Heart left ventricle (tissue), 16 donors: Measurements from ENCODE around the gene EIF4E2. TPM values are rescaled to one million over a fixed set of nuclear protein-coding genes. Genes with fewer than 3 reads are reported as not detected.
A peak's percentile ranks its signal among the peaks of the same experiment; 100 is the strongest.

Source experiments
- ATAC-seq, 4 donors: fragments of 200-7000 bp; cut with Tn5 transposase; one replicate each; pipeline ENCODE4 v1.9.1; 2020 to 2022; ENCODE audit warnings: moderate library complexity in 4 of 4, mild to moderate bottlenecking in 3 of 4, moderate number of reproducible peaks in 1 of 4
- DNase-seq, 5 donors: peaks; one replicate each; pipeline ENCODE4 v3.0.0-alpha.2; 2020
- H3K27ac ChIP-seq, 12 donors: fragments of 200-600 bp; sonication (generic) in 4 of 12; one replicate each; pipeline versions ENCODE4 v1.5.0 to v1.8.0; 2016 to 2022; ENCODE audit warnings: mild to moderate bottlenecking in 2 of 12
- H3K27me3 ChIP-seq, 9 donors: fragments of 200-600 bp; sonication (generic) in 2 of 9; one replicate each; pipeline versions ENCODE4 v1.5.1 to v1.8.0; 2016 to 2022; ENCODE audit warnings: mild to moderate bottlenecking in 3 of 9
- H3K36me3 ChIP-seq, 9 donors: fragments of 200-600 bp; sonication (generic) in 2 of 9; one replicate each; pipeline versions ENCODE4 v1.5.0 to v1.8.0; 2018 to 2022; ENCODE audit warnings: mild to moderate bottlenecking in 2 of 9
- H3K4me1 ChIP-seq, 12 donors: fragments of 200-600 bp; sonication (generic) in 4 of 12; one replicate each; pipeline versions ENCODE4 v1.5.0 to v1.8.0; 2016 to 2022; ENCODE audit warnings: mild to moderate bottlenecking in 3 of 12
- H3K4me3 ChIP-seq, 12 donors: fragments of 200-600 bp; sonication (generic) in 4 of 12; one replicate each; pipeline versions ENCODE4 v1.5.0 to v1.8.0; 2017 to 2022; ENCODE audit warnings: mild to moderate bottlenecking in 9 of 12, moderate library complexity in 4 of 12
- H3K9me3 ChIP-seq, 12 donors: fragments of 200-600 bp; sonication (generic) in 4 of 12; one replicate each; pipeline versions ENCODE4 v1.5.0 to v1.8.0; 2016 to 2022; ENCODE audit warnings: mild to moderate bottlenecking in 1 of 12
- CTCF ChIP-seq, 12 donors: fragments of 200-600 bp; sonication (generic) in 4 of 12; IDR thresholded peaks; one replicate each; pipeline versions ENCODE4 v1.5.0 to v1.8.0; 2018 to 2022; ENCODE audit warnings: antibody characterized with exemption in 12 of 12, mild to moderate bottlenecking in 5 of 12
- POLR2A ChIP-seq, 2 donors: fragments of 450-650 bp; IDR thresholded peaks; one replicate each; pipeline ENCODE4 v1.6.1; 2017; ENCODE audit warnings: antibody characterized with exemption in 2 of 2, mild to moderate bottlenecking in 2 of 2, moderate library complexity in 2 of 2
- WGBS, 4 donors: extraction: QIAGEN DNeasy Blood & Tissue Kit in 2 of 4; methylation state at CpG; one replicate each; pipeline versions ENCODE4 v1.1.5 to v1.1.7; 2013 to 2018; 5-methylcytosine and 5-hydroxymethylcytosine counted together
- intact Hi-C, 10 donors: fragments of 100-400 bp; cut with DNase I; formaldehyde crosslinking; loops; one replicate each; pipeline versions ENCODE4 v1.11.1 to v1.14.2; 2022
- polyA plus RNA-seq, 2 donors: library from polyadenylated mRNA; stranded (reverse); fragments of 200-250 nt; gene quantifications; one replicate each; pipeline ENCODE4 v1.2.3, GENCODE V29; 2013
- total RNA-seq, 9 donors: library from RNA; depleted of rRNA in 2 of 9; stranded (reverse); fragments of >200 nt in 2 of 9; fragmentation: NEBNext Ultra II Directional in 3 of 9; extraction: Animal tissue kit (Norgen Biotek cat#: 25700) in 3 of 9; gene quantifications; one replicate each; pipeline versions ENCODE4 v1.1.0 to v1.2.4, GENCODE V29; 2016 to 2023
- donor health status: ischemic (EF 13 %, LVEDD 7.1; RV severe dilation, severe dysfunction).
- donor health status: healthy with polysubstance abuse.
- donor health status: DM: no; HTN: yes; CAD: no.
- donor health status: DM: no; HTN: no; CAD: no.
- donor health status: ischemic (EF 25% LVEDD 6.9; RV normal size, moderate dysfunction).
- donor health status: ischemic (EF 25% LVEDD 5.7; RV mildly dilated, moderate dysfunction).
- donor health status: healthy.
- donor health status: DM: yes; HTN: yes; CAD: no.
- donor health status: ischemic (EF 35%, LVEDD 5.7; RV mildly dilated, moderate dysfunction).
- donor health status: nonischemic (EF 11% LVEDD 7.7; RV severe dilation, severe dysfunction).
- donor health status: DM: yes; HTN: yes; CAD: no.
- donor health status: PGD.
- donor health status: ischemic (EF 29% LVEDD 5.4; RV normal size, mild dysfunction).
- donor health status: nonischemic (EF 23%, LVEDD 6.1; RV moderate dilation, normal function).

Gene EIF4E2
- total and polyA plus RNA-seq, 11 donors: 15.3 to 54.0 (median 38.8) TPM

DNA sequence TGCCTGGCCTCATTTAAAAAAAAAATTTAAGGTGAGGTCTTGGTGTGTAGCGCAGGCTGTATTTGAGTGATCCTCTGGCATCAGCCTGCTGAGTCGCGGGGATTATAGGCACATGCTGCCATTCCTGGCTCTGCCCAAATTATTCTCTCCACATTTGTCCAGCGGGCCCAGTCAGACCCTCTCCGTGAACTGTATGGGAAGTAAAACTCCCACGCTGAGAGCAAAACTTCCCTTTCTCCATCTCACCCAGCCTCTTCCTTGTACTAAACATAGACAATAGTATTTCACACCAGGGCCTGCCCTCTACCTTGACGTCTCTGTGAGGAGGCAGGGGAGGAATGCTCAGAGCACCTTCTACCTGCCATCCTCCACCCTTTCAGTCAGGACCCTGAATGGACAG lies 37.0 kb downstream of the EIF4E2 start:
- TF ChIP-seq POLR2A (IDR thresholded peaks at IDR 0.05) (no peak), CTCF (IDR thresholded peaks at IDR 0.05) (no peak)
- H3K27ac ChIP-seq: no peak overlapping the region
- no peak overlapping the region for H3K4me3 ChIP-seq
- H3K36me3 ChIP-seq: peaks cover 0 to 18% (median 9%) of the 10 kb centered on the region in 9 donors
- peaks cover 0 to 10% (median 0%) of the 10 kb centered on the region in 12 donors for H3K9me3 ChIP-seq
- ATAC-seq (no peak), DNase-seq (no peak)
- 76 to 82% (median 79%) methylated on average over 7 of the region's 7 CpGs for WGBS, 4 donors
- intact Hi-C loops: no loop called here
- H3K27me3 ChIP-seq: no peaks in the 10 kb centered on the region
- H3K4me1 ChIP-seq: peaks cover 0 to 13% (median 6%) of the 10 kb centered on the region in 12 donors

GRCh38 chr2:232588031-232588430 lies 37.5 kb downstream of the EIF4E2 start:
- WGBS, 4 donors: 83 to 98% (median 92%) methylated on average over 6 to 8 of the region's 8 CpGs
- DNase-seq (no peak), ATAC-seq (peak in 1 of 4 donors; percentile 4)
- H3K27ac ChIP-seq: no peak overlapping the region
- H3K4me1 ChIP-seq: peaks cover 0 to 18% (median 6%) of the 10 kb centered on the region in 12 donors
- intact Hi-C loops: no loop called here
- no peaks in the 10 kb centered on the region for H3K27me3 ChIP-seq
- H3K4me3 ChIP-seq: no peak overlapping the region
- H3K36me3 ChIP-seq: peaks cover 0 to 15% (median 6%) of the 10 kb centered on the region in 9 donors
- peaks cover 0 to 10% (median 0%) of the 10 kb centered on the region in 12 donors for H3K9me3 ChIP-seq
- TF ChIP-seq POLR2A (IDR thresholded peaks at IDR 0.05): no peak
- TF ChIP-seq CTCF (IDR thresholded peaks at IDR 0.05): no peak

DNA sequence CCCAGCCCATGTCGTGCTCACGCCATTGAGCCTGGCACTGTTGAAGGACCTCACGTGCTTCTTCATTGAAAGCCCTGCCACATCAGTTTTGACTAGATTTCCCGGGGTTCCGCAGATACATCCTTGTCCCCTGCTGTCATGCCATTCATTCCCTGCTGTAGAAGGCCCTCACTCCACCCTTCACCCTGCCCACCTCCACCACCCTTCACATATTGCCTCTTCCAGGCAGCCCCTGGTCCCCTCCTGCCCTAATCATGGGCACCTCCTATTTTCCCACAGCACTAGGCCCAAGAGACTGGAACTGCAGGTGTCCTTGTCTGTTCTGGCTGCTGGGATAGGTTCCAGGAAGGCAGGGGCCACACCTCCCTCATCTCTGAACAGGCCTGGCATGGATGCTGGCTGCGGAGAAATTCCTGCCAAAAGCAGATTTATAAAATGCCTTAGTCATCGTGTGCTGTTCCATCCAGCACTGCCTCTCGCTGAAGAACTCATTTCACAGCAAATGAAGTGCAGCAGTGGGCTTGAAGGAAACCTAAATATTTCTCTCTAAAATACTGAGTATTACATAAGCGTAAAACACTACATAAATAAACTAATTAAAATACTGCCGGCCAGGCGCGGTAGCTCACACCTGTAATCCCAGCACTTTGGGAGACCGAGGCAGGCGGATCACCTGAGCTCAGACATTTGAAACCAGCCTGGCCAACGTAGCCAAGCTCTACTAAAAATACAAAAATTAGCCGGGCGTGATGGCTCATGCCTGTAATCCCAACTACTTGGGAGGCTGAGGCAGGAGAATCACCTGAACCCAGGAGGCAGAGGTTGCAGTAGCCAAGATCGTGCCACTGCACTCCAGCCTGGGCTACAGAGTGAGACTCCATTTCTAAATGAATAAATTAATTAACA lies 38.4 kb downstream of the EIF4E2 start:
- WGBS, 4 donors: 76 to 84% (median 82%) methylated on average over 18 of the region's 18 CpGs
- peaks cover 0 to 5% (median 0%) of the 10 kb centered on the region in 12 donors for H3K9me3 ChIP-seq
- H3K4me3 ChIP-seq: no peak overlapping the region
- peak in 3 of 5 donors; percentile 34 to 62 (median 49) for DNase-seq
- H3K27me3 ChIP-seq: no peaks in the 10 kb centered on the region
- ATAC-seq: peak; percentile 21 to 60 (median 58)
- TF ChIP-seq POLR2A (IDR thresholded peaks at IDR 0.05) (no peak), CTCF (IDR thresholded peaks at IDR 0.05) (no peak)
- H3K36me3 ChIP-seq: peaks cover 0 to 6% (median 0%) of the 10 kb centered on the region in 9 donors
- peak overlapping the region in 5 of 12 donors; percentile 6 to 58 (median 13) for H3K27ac ChIP-seq
- peaks cover 0 to 25% (median 8%) of the 10 kb centered on the region in 12 donors for H3K4me1 ChIP-seq
- intact Hi-C loops: no loop called here

DNA sequence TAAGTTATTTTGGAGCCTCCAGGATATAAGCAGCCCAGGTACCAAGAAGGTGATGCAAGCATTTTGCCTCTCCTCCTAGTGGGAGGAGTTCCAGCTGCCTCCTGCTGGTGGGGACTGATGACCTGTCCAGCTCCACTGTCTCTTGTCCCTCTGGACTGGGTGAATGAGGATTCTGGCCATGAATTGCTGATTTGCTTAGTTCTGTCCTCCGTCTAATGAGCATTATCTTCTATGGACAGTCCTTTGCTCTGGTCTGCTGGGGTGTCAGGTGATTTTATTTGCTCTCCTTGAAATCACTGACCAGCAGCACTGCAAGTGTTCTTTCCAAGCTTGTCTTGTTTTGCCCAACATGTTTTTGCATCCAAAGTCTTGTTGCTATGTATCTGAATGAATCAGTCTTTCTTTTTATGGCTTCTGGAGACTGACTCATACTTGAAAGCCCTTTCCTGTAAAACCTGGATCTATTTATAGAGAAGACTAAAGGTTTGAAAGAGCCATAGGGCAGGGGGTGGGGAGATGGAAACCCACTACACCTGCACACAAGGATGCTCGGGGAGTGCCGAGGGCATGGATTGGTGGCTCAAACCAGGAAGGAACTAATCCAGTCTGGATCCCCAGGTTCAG lies 42.4 kb downstream of the EIF4E2 start:
- 77 to 86% (median 80%) methylated on average over 3 of the region's 3 CpGs for WGBS, 4 donors
- ATAC-seq (peak; percentile 47 to 81 (median 64)), DNase-seq (no peak)
- Histone ChIP-seq H3K9me3 (no peaks in the 10 kb centered on the region), H3K36me3 (no peaks in the 10 kb centered on the region), H3K4me1 (peaks cover 0 to 25% (median 6%) of the 10 kb centered on the region in 12 donors), H3K4me3 (no peak overlapping the region), H3K27me3 (no peaks in the 10 kb centered on the region), H3K27ac (peak overlapping the region in 4 of 12 donors; percentile 5 to 73 (median 60))
- intact Hi-C loops: no loop called here
- TF ChIP-seq CTCF (IDR thresholded peaks at IDR 0.05) (no peak), POLR2A (IDR thresholded peaks at IDR 0.05) (no peak)
